A549 (cell line): ENCODE data around the gene SLC39A5. TPM values are rescaled to one million over a fixed set of nuclear protein-coding genes. Genes with fewer than 3 reads are reported as not detected.

Source experiments
- ATAC-seq, 2 experiments: fragments of 200-7000 bp in 1 of 2; fragments of >200 bp in 1 of 2; cut with Nextera tagmentation in 1 of 2; cut with Tn5 transposase in 1 of 2; 3 replicates each; pipeline versions ENCODE4 v1.8.0 to v1.9.1; 2018 to 2020; ENCODE audit warnings: mild to moderate bottlenecking in 1 of 2, moderate library complexity in 1 of 2
- CTCF ChIA-PET: fragments of 300-600 bp; sonication (Branson Sonifier 250); formaldehyde crosslinking; extraction: SDS; loops from one replicate; lab custom pipeline; 2021; ENCODE audit warnings: antibody characterized with exemption, inconsistent platforms; lab: Yijun Ruan, JAX
- POLR2A ChIA-PET: fragments of 350-600 bp; formaldehyde crosslinking; extraction: SDS; loops from one replicate; lab custom pipeline; 2021; ENCODE audit warnings: antibody characterized with exemption, inconsistent platforms; lab: Yijun Ruan, JAX
- DNase-seq, 2 experiments: peaks; one replicate each; pipeline versions ENCODE4 v3.0.0 to v3.0.0-alpha.2; 2011 to 2016; ENCODE audit warnings: low read depth in 1 of 2, low spot score in 1 of 2
- FAIRE-seq: peaks from 2 replicates; lab custom pipeline; 2011; peaks lifted over from hg19 to GRCh38; lab: Jason Lieb, UNC
- H3K27ac ChIP-seq, 2 experiments: fragments of >200 bp; sonication (Bioruptor Twin); formaldehyde crosslinking; 3 replicates each; pipeline ENCODE4 v1.5.1; 2016 to 2017
- H3K4me1 ChIP-seq: fragments of >200 bp; sonication (Bioruptor Twin); formaldehyde crosslinking; 3 replicates; pipeline ENCODE4 v1.6.1; 2016
- H3K4me2 ChIP-seq: fragments of >200 bp; sonication (Bioruptor Twin); formaldehyde crosslinking; 3 replicates; pipeline ENCODE4 v1.6.1; 2016
- H3K4me3 ChIP-seq: fragments of >200 bp; sonication (Bioruptor Twin); formaldehyde crosslinking; 3 replicates; pipeline ENCODE4 v1.5.1; 2016
- H3K9me3 ChIP-seq: fragments of >200 bp; sonication (Bioruptor Twin); formaldehyde crosslinking; 3 replicates; pipeline ENCODE4 v1.6.1; 2016
- ATOH8 ChIP-seq: fragments of 250-450 bp; sonication (Bioruptor Pico); IDR thresholded peaks from 2 replicates; pipeline ENCODE4 v1.5.0; 2020; ENCODE audit warnings: low read depth, mild to moderate bottlenecking, moderate library complexity
- CBX2 ChIP-seq: fragments of 200-600 bp; sonication (generic); IDR thresholded peaks from 2 replicates; pipeline ENCODE4 v1.6.1; 2016; ENCODE audit warnings: low read depth, mild to moderate bottlenecking, borderline replicate concordance
- CBX8 ChIP-seq: fragments of 200-600 bp; sonication (generic); IDR thresholded peaks from 2 replicates; pipeline ENCODE4 v1.6.1; 2016
- CHD4 ChIP-seq: fragments of 200-600 bp; sonication (generic); IDR thresholded peaks from 2 replicates; pipeline ENCODE4 v1.6.1; 2016; ENCODE audit warnings: antibody characterized with exemption, mild to moderate bottlenecking, borderline replicate concordance
- CTCF ChIP-seq: fragments of >200 bp; sonication (Bioruptor Twin); formaldehyde crosslinking; IDR thresholded peaks from 3 replicates; pipeline ENCODE4 v1.5.1; 2016
- E2F6 ChIP-seq: IDR thresholded peaks from 2 replicates; pipeline ENCODE4 v1.6.1; 2012; ENCODE audit warnings: low read depth, borderline replicate concordance
- EHMT2 ChIP-seq: fragments of 200-600 bp; sonication (generic); IDR thresholded peaks from 2 replicates; pipeline ENCODE4 v1.6.1; 2016; ENCODE audit warnings: antibody characterized with exemption, low read depth, mild to moderate bottlenecking, moderate library complexity
- FOSB ChIP-seq: fragments of 250-450 bp; sonication (Bioruptor Pico); IDR thresholded peaks from 2 replicates; pipeline ENCODE4 v1.5.0; 2020; ENCODE audit warnings: mild to moderate bottlenecking, moderate library complexity
- GATA3 ChIP-seq: IDR thresholded peaks from 2 replicates; pipeline ENCODE4 v1.6.1; 2012; ENCODE audit warnings: borderline replicate concordance
- HES2 ChIP-seq: fragments of >200 bp; sonication (Bioruptor Twin); formaldehyde crosslinking; IDR thresholded peaks from 2 replicates; pipeline ENCODE4 v1.6.1; 2016
- HOXB5 ChIP-seq: fragments of 250-450 bp; sonication (Bioruptor Pico); IDR thresholded peaks from 2 replicates; pipeline ENCODE4 v1.5.0; 2020; ENCODE audit warnings: mild to moderate bottlenecking, moderate library complexity
- JUN ChIP-seq, 2 experiments: fragments of >200 bp; sonication (Bioruptor Twin); formaldehyde crosslinking; IDR thresholded peaks; 2 replicates in 1 of 2; 3 replicates in 1 of 2; pipeline ENCODE4 v1.6.1; 2016 to 2017
- MAX ChIP-seq: IDR thresholded peaks from 2 replicates; pipeline ENCODE4 v1.6.1; 2012
- NPAS2 ChIP-seq: fragments of 250-450 bp; sonication (Bioruptor Pico); IDR thresholded peaks from 2 replicates; pipeline ENCODE4 v1.8.0; 2022; ENCODE audit warnings: mild to moderate bottlenecking, moderate library complexity, borderline replicate concordance
- NR3C1 ChIP-seq: fragments of >200 bp; sonication (Bioruptor Twin); formaldehyde crosslinking; IDR thresholded peaks from 3 replicates; pipeline ENCODE4 v1.6.1; 2017
- PBX3 ChIP-seq: IDR thresholded peaks from 2 replicates; pipeline ENCODE4 v1.6.1; 2012
- PHF8 ChIP-seq: fragments of 200-600 bp; sonication (generic); IDR thresholded peaks from 2 replicates; pipeline ENCODE4 v1.6.1; 2016; ENCODE audit warnings: low read depth, mild to moderate bottlenecking, antibody characterized with exemption, moderate library complexity, borderline replicate concordance
- POLR2AphosphoS2 ChIP-seq: conservative IDR thresholded peaks from 2 replicates; pipeline ENCODE4 v1.6.1; 2012; ENCODE audit warnings: low read length, improper control_type of control experiment, inconsistent platforms
- RNF2 ChIP-seq: fragments of 200-600 bp; sonication (generic); IDR thresholded peaks from 2 replicates; pipeline ENCODE4 v1.6.1; 2016; ENCODE audit warnings: low read depth, mild to moderate bottlenecking, antibody characterized with exemption, moderate library complexity, borderline replicate concordance
- SREBF2 ChIP-seq: fragments of 450-650 bp; IDR thresholded peaks from 2 replicates; pipeline ENCODE4 v1.6.1; 2014; ENCODE audit warnings: mild to moderate bottlenecking, moderate library complexity
- USF2 ChIP-seq: fragments of 450-650 bp; IDR thresholded peaks from 2 replicates; pipeline ENCODE4 v1.6.1; 2014; ENCODE audit warnings: antibody characterized with exemption
- ZC3H11A ChIP-seq: fragments of 450-650 bp; IDR thresholded peaks from 2 replicates; pipeline ENCODE4 v1.6.1; 2014; ENCODE audit warnings: antibody characterized with exemption, mild to moderate bottlenecking
- WGBS: methylation state at CpG from one replicate; pipeline ENCODE4 v1.1.6; 2017; ENCODE audit errors: missing lambda C conversion rate; 5-methylcytosine and 5-hydroxymethylcytosine counted together
- polyA plus RNA-seq, 4 experiments: library from polyadenylated mRNA; depleted of rRNA in 3 of 4; stranded (reverse); fragments of >200 nt; fragmentation: RNase III in 1 of 4; extraction: RNeasy Plus Mini Kit Qiagen cat#74134 plus additional on column Dnase treatment in 1 of 4; gene quantifications; 2 replicates in 3 of 4; 3 replicates in 1 of 4; pipeline ENCODE4 v1.2.3, GENCODE V29; 2011 to 2017

Gene SLC39A5
- polyA plus RNA-seq, 2 of the 4 experiments (the other 2 are of a cell fraction), result 0.23 TPM; not detected in 1

GRCh38 chr12:56236985-56237384, 7.1 kb downstream of the SLC39A5 start:
- H3K4me1 ChIP-seq, result no peaks in the 10 kb centered on the region
- TF ChIP-seq PBX3 (no peak), NPAS2 (no peak), GATA3 (no peak), PHF8 (no peak), HOXB5 (CRISPR knock-in tag) (no peak), USF2 (no peak)
- ATAC-seq (peak in 1 of 2 experiments; percentile 6; a peak in 2 of 6 replicates), FAIRE-seq (no peak), DNase-seq (no peak)
- no peak overlapping the region for H3K27ac ChIP-seq
- no peak overlapping the region for H3K4me3 ChIP-seq
- CTCF ChIA-PET, result interaction anchor here (1.1 to 7.0 kb wide), 5 partner anchors 8 to 30 kb away, joined by 3 to 69 read pairs (median 5); partner anchors contain the start of genes ANKRD52 and COQ10A
- POLR2A ChIA-PET, result interaction anchor here (1.2 kb wide), 1 partner anchor 15 kb away, joined by 4 read pairs; the partner anchor contains the start of gene RNF41
- 79% methylated on average over 5 of the region's 5 CpGs for WGBS
- H3K4me2 ChIP-seq, result no peak overlapping the region
- H3K9me3 ChIP-seq, result no peaks in the 10 kb centered on the region

- CTCF ChIA-PET, result interaction anchor here (1.4 to 7.0 kb wide), 2 partner anchors 10 to 21 kb away, joined by 4 to 69 read pairs; partner anchors contain the start of gene ANKRD52
- H3K4me1 ChIP-seq, result no peaks in the 10 kb centered on the region
- TF ChIP-seq ATOH8 (CRISPR knock-in tag) (no peak), MAX (no peak), PHF8 (no peak), NR3C1 (no peak), POLR2AphosphoS2 (no peak), SREBF2 (no peak), CBX8 (no peak), E2F6 (no peak), PBX3 (no peak), EHMT2 (no peak), CTCF (no peak), JUN (IDR thresholded peaks at IDR 0.05) (no peak), RNF2 (no peak), CBX2 (no peak), FOSB (no peak), CHD4 (no peak), ZC3H11A (no peak), HES2 (no peak)
- TF ChIP-seq, all 56 proteins: peak for 0
- no peak overlapping the region for H3K4me2 ChIP-seq
- H3K9me3 ChIP-seq, result no peaks in the 10 kb centered on the region
- FAIRE-seq (no peak), DNase-seq (no peak), ATAC-seq (no peak)
- no peak overlapping the region for H3K27ac ChIP-seq
- POLR2A ChIA-PET, result no interaction called here
- H3K4me3 ChIP-seq, result no peak overlapping the region
- 92% methylated on average over 11 of the region's 11 CpGs for WGBS
These were observed 7.7 kb downstream of the SLC39A5 start for GRCh38 chr12:56237552-56237951.
